Thyroid gland (tissue), 4 donors: ENCODE results near the gene OXSM. TPM values are rescaled to one million over a fixed set of nuclear protein-coding genes. Genes with fewer than 3 reads are reported as not detected.

Experiments
- DNase-seq, 2 donors: peaks; one replicate each; pipeline ENCODE4 v3.0.0-alpha.2; 2019
- H3K27ac ChIP-seq, 3 donors: fragments of 200-600 bp; sonication (generic); 1 replicate in 2 of 3; 2 replicates in 1 of 3; pipeline ENCODE4 v1.5.1; 2016 to 2019; ENCODE audit warnings: mild to moderate bottlenecking in 1 of 3, moderate library complexity in 1 of 3
- H3K27me3 ChIP-seq: fragments of 200-600 bp; sonication (generic); one replicate; pipeline ENCODE4 v1.5.1; 2019
- H3K36me3 ChIP-seq, 2 donors: fragments of 200-600 bp; sonication (generic); one replicate each; pipeline ENCODE4 v1.5.1; 2016 to 2019
- H3K4me1 ChIP-seq, 2 donors: fragments of 200-600 bp; sonication (generic); one replicate each; pipeline ENCODE4 v1.5.1; 2017 to 2019
- H3K4me3 ChIP-seq, 3 donors: fragments of 200-600 bp; sonication (generic); replicated peaks in 1 of 3; 1 replicate in 2 of 3; 2 replicates in 1 of 3; pipeline ENCODE4 v1.5.1; 2016; ENCODE audit warnings: mild to moderate bottlenecking in 1 of 3
- H3K9me3 ChIP-seq: fragments of 200-600 bp; sonication (generic); one replicate; pipeline ENCODE4 v1.5.1; 2017
- CTCF ChIP-seq, 6 experiments: fragments of 200-600 bp in 3 of 6; fragments of 450-650 bp in 3 of 6; sonication (generic) in 3 of 6; IDR thresholded peaks; one replicate each; pipeline ENCODE4 v1.5.1; 2016 to 2019; ENCODE audit warnings: antibody characterized with exemption in 6 of 6, mild to moderate bottlenecking in 2 of 6, inconsistent platforms in 1 of 6, moderate library complexity in 1 of 6
- POLR2A ChIP-seq, 2 donors: fragments of 450-650 bp; IDR thresholded peaks; one replicate each; pipeline ENCODE4 v1.6.1; 2017; ENCODE audit warnings: antibody characterized with exemption in 2 of 2, mild to moderate bottlenecking in 2 of 2, moderate library complexity in 1 of 2
- WGBS, 2 donors: methylation state at CpG; one replicate each; pipeline ENCODE4 v1.1.5; 2017; 5-methylcytosine and 5-hydroxymethylcytosine counted together
- intact Hi-C: fragments of 100-400 bp; cut with DNase I; formaldehyde crosslinking; loops from one replicate; pipeline ENCODE4 v1.15.1; 2023
- total RNA-seq, 4 donors: library from RNA; depleted of rRNA; stranded (reverse); fragments of >200 nt; gene quantifications; one replicate each; pipeline ENCODE4 v1.2.3, GENCODE V29; 2016

Gene OXSM
- total RNA-seq, 4 donors from 2014 or later: 13.4 to 40.7 (median 14.5) TPM

GRCh38 chr3:25836579-25836978 lies 46.7 kb downstream of the OXSM start:
- TF ChIP-seq CTCF (IDR thresholded peaks at IDR 0.05): no peak
- TF ChIP-seq POLR2A (IDR thresholded peaks at IDR 0.05): no peak
- Histone ChIP-seq H3K9me3 (no peaks in the 10 kb centered on the region), H3K27me3 (no peaks in the 10 kb centered on the region), H3K27ac (no peak overlapping the region), H3K36me3 (no peaks in the 10 kb centered on the region), H3K4me1 (no peaks in the 10 kb centered on the region), H3K4me3 (no peak overlapping the region)
- no peak for DNase-seq
- intact Hi-C loops: no loop called here
- 100% methylated on average over 1 to 2 of the region's 2 CpGs for WGBS, 2 donors

GRCh38 chr3:25837038-25837437 lies 47.1 kb downstream of the OXSM start:
- intact Hi-C loops: no loop called here
- Histone ChIP-seq H3K27ac (no peak overlapping the region), H3K4me1 (no peaks in the 10 kb centered on the region), H3K4me3 (no peak overlapping the region), H3K36me3 (no peaks in the 10 kb centered on the region), H3K9me3 (no peaks in the 10 kb centered on the region), H3K27me3 (no peaks in the 10 kb centered on the region)
- 0% methylated on average over 1 of the region's 1 CpG; no CpG with 5 or more reads in 1 of the 2 donors for WGBS, 2 donors
- no peak for DNase-seq
- no peak for TF ChIP-seq POLR2A (IDR thresholded peaks at IDR 0.05)
- TF ChIP-seq CTCF (IDR thresholded peaks at IDR 0.05): no peak

GRCh38 chr3:25840099-25840498 lies 50.2 kb downstream of the OXSM start:
- no peak for TF ChIP-seq CTCF (IDR thresholded peaks at IDR 0.05)
- no peak for TF ChIP-seq POLR2A (IDR thresholded peaks at IDR 0.05)
- H3K4me3 ChIP-seq: no peak overlapping the region
- H3K27ac ChIP-seq: no peak overlapping the region
- H3K27me3 ChIP-seq: no peaks in the 10 kb centered on the region
- 89 to 92% methylated on average over 3 of the region's 3 CpGs for WGBS, 2 donors
- H3K9me3 ChIP-seq: no peaks in the 10 kb centered on the region
- H3K4me1 ChIP-seq: no peaks in the 10 kb centered on the region
- no peaks in the 10 kb centered on the region for H3K36me3 ChIP-seq
- DNase-seq: no peak
- intact Hi-C loops: no loop called here

- Histone ChIP-seq H3K4me3 (no peak overlapping the region), H3K36me3 (no peaks in the 10 kb centered on the region), H3K4me1 (no peaks in the 10 kb centered on the region), H3K27ac (no peak overlapping the region), H3K27me3 (no peaks in the 10 kb centered on the region), H3K9me3 (no peaks in the 10 kb centered on the region)
- no peak for DNase-seq
- 31 to 40% methylated on average over 3 of the region's 3 CpGs for WGBS, 2 donors
- intact Hi-C loops: no loop called here
- TF ChIP-seq CTCF (IDR thresholded peaks at IDR 0.05) (peak in 1 of 6 experiments; percentile 29), POLR2A (IDR thresholded peaks at IDR 0.05) (no peak)
These were observed 53.4 kb downstream of the OXSM start for GRCh38 chr3:25843332-25843731.

Other genes starting within 250 kb of the OXSM start
- gene TOP2B, start 125.2 kb upstream of the OXSM start, total RNA-seq: 100 to 1,000 TPM; 109 to 180 (median 131) TPM
- 10 to 100 TPM; 31.6 to 47.3 (median 38.7) TPM for gene NGLY1, start 6.6 kb upstream of the OXSM start, total RNA-seq